ENCODE measurements around the gene SLN. TPM values are rescaled to one million over a fixed set of nuclear protein-coding genes. Genes with fewer than 3 reads are reported as not detected.

The SLN gene
- total RNA-seq, 1 donor from 2014 or later = not detected

GRCh38 chr11:107702109-107702660 lies 9.7 kb downstream of the SLN start:
- H3K4me2 ChIP-seq = no peak overlapping the region
- no peak overlapping the region for H3K27ac ChIP-seq
- no peak for TF ChIP-seq EZH2phosphoT487 (IDR thresholded peaks at IDR 0.05)
- TF ChIP-seq EZH2 (IDR thresholded peaks at IDR 0.05) = no peak
- no peak for TF ChIP-seq CTCF (IDR thresholded peaks at IDR 0.05)
- Mint-ChIP-seq H3K4me1 (peaks cover 9% of the 10 kb centered on the region), H3K4me3 (no peak overlapping the region), H3K36me3 (no peaks in the 10 kb centered on the region), H3K27ac (no peak overlapping the region), H3K9me3 (no peaks in the 10 kb centered on the region), H3K27me3 (ENCODE audit: insufficient read depth, low read depth) (no peaks in the 10 kb centered on the region)
- no peak overlapping the region for H3K9ac ChIP-seq
- H3K9me3 ChIP-seq (ENCODE audit: low read depth) = no peaks in the 10 kb centered on the region
- H4K20me1 ChIP-seq (ENCODE audit: low read depth) = no peaks in the 10 kb centered on the region
- H3K4me1 ChIP-seq = no peaks in the 10 kb centered on the region
- H3K27me3 ChIP-seq = no peaks in the 10 kb centered on the region
- no peaks in the 10 kb centered on the region for H3F3A ChIP-seq (ENCODE audit: low read depth)
- no peak overlapping the region for H2AFZ ChIP-seq (replicated peaks)
- DNase-seq (ENCODE audit: low spot score) = no peak
- H3K4me3 ChIP-seq = no peak overlapping the region
- no peaks in the 10 kb centered on the region for H3K79me2 ChIP-seq (ENCODE audit: low read depth)
- no peaks in the 10 kb centered on the region for H3K36me3 ChIP-seq

- Histone ChIP-seq H3K36me3 (no peaks in the 10 kb centered on the region), H4K20me1 (ENCODE audit: low read depth) (no peaks in the 10 kb centered on the region), H3K4me2 (no peak overlapping the region), H3K9ac (no peak overlapping the region), H2AFZ (replicated peaks) (no peak overlapping the region), H3K27ac (no peak overlapping the region), H3K4me3 (no peak overlapping the region), H3K4me1 (no peaks in the 10 kb centered on the region), H3K9me3 (ENCODE audit: low read depth) (no peaks in the 10 kb centered on the region), H3K79me2 (ENCODE audit: low read depth) (no peaks in the 10 kb centered on the region), H3F3A (ENCODE audit: low read depth) (no peaks in the 10 kb centered on the region), H3K27me3 (no peaks in the 10 kb centered on the region)
- peaks cover 9% of the 10 kb centered on the region for H3K4me1 Mint-ChIP-seq
- no peaks in the 10 kb centered on the region for H3K27me3 Mint-ChIP-seq (ENCODE audit: insufficient read depth, low read depth)
- TF ChIP-seq EZH2phosphoT487 (IDR thresholded peaks at IDR 0.05) = no peak
- TF ChIP-seq EZH2 (IDR thresholded peaks at IDR 0.05) = no peak
- TF ChIP-seq CTCF (IDR thresholded peaks at IDR 0.05) = no peak
- no peaks in the 10 kb centered on the region for H3K9me3 Mint-ChIP-seq
- no peak for DNase-seq (ENCODE audit: low spot score)
- no peak overlapping the region for H3K27ac Mint-ChIP-seq
- no peaks in the 10 kb centered on the region for H3K36me3 Mint-ChIP-seq
- H3K4me3 Mint-ChIP-seq = no peak overlapping the region
Observed at GRCh38 chr11:107699371-107700285, 12.2 kb downstream of the SLN start.

GRCh38 chr11:107697291-107697690 lies 14.6 kb downstream of the SLN start:
- Histone ChIP-seq H3K4me2 (no peak overlapping the region), H3K27me3 (no peaks in the 10 kb centered on the region), H3F3A (ENCODE audit: low read depth) (no peaks in the 10 kb centered on the region), H3K36me3 (no peaks in the 10 kb centered on the region), H2AFZ (replicated peaks) (no peak overlapping the region), H4K20me1 (ENCODE audit: low read depth) (no peaks in the 10 kb centered on the region), H3K9ac (no peak overlapping the region), H3K79me2 (ENCODE audit: low read depth) (no peaks in the 10 kb centered on the region), H3K4me3 (no peak overlapping the region), H3K4me1 (no peaks in the 10 kb centered on the region), H3K9me3 (ENCODE audit: low read depth) (no peaks in the 10 kb centered on the region), H3K27ac (no peak overlapping the region)
- H3K27me3 Mint-ChIP-seq (ENCODE audit: insufficient read depth, low read depth) = no peaks in the 10 kb centered on the region
- H3K27ac Mint-ChIP-seq = no peak overlapping the region
- H3K9me3 Mint-ChIP-seq = peaks cover 3% of the 10 kb centered on the region
- no peaks in the 10 kb centered on the region for H3K36me3 Mint-ChIP-seq
- no peak for DNase-seq (ENCODE audit: low spot score)
- no peak for TF ChIP-seq CTCF (IDR thresholded peaks at IDR 0.05)
- no peak for TF ChIP-seq EZH2phosphoT487 (IDR thresholded peaks at IDR 0.05)
- TF ChIP-seq EZH2 (IDR thresholded peaks at IDR 0.05) = no peak
- H3K4me3 Mint-ChIP-seq = no peak overlapping the region
- H3K4me1 Mint-ChIP-seq = peaks cover 9% of the 10 kb centered on the region
